GM21390 (cell line): ENCODE measurements around the gene SHTN1.

Experiments used
- ATAC-seq: cut with Tn5 transposase; IDR thresholded peaks from one replicate; pipeline ENCODE4 v1.9.1; 2021; ENCODE audit not compliant: unreplicated experiment

The SHTN1 gene

DNA sequence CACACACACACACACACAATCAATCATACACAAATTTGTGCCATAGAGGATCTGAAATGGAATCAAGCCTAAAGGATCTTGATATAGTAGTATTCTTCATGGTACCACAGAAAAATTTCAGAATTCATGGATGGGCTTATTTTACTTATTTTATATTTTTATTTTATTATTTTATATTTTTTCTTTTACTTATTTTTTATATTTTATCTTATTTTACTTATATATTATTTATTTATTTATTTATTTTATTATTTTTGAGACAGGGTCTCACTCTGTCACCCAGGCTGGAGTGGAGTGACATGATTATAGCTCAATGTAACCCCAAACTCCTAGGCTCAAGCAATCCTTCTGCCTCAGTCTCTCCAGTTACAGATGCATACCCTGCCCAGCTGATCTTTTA is 16.7 kb downstream of the SHTN1 start:
- no peak for ATAC-seq

DNA sequence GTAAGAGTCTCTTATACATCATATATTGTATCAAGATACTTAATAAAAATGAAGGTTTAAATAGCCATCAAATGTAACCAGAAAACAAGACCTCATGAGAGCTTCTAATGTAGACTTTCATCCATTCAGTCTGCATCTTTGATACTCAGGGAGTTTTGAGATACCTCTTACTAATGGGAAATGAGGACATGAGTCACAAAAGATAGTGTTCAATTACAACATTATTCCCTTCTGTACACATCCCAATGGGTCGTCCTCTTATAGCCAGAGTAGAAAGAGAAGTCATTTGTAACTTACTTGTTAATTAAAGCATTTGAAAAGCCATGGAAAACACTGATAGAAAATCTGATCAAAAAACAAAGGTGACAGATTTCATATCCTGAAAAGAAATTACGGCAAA is 19.4 kb downstream of the SHTN1 start:
- ATAC-seq, result no peak

DNA sequence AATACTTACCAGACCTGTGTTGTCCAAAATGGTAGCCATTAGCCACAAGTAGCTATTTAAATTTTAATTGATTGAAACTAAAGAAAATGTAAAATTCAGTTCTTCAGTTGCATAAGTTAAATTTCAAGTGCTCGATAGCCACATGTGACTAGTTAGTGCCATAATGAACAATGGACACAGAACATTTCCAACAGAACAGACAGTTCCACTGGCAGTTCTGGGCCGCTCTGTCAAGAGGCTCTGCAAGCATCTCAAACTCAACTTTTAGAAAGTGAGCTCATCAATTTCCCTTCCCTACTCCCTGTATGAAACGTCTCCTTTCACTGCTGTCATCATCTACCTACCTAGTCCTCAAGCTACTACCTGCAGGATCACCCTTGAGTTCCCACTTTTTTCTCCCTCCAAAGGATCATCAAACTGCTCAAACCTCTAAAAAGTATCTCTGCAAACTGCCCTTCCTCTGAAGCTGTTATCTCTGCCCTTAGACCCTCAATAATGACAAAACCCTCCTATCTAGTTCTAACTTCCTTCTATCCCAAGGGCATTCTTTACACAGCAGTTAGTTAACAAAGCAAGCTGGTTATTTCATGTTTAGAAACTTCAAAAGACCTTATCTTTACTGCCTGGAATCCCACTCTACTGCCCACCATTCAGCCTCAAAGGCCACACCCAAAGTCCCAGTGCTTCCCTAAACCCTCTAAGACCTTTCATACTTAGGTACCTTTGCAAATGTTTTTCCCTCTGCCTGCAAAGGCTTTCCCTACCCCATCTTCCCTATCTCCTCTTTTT is 20.6 kb downstream of the SHTN1 start:
- ATAC-seq, result no peak

DNA sequence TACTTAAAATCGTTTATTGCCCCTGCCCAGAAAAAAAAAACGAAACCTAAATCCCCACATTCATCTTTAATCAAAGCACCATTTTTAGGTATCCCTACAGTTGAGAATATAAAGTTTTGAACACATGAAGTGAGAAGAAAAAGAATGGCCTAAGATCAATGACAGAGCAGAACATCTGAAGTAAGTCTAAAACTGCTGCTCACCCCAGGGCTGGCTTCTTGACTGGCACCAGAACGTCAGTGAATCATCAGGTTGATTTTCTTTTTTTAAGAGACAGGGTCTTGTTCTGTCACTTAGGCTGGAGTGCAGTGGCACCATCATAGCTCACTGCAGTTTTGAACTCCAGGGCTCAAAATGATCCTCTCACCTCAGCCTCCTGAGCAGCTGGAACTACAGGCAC is 24.9 kb downstream of the SHTN1 start:
- no peak for ATAC-seq

DNA sequence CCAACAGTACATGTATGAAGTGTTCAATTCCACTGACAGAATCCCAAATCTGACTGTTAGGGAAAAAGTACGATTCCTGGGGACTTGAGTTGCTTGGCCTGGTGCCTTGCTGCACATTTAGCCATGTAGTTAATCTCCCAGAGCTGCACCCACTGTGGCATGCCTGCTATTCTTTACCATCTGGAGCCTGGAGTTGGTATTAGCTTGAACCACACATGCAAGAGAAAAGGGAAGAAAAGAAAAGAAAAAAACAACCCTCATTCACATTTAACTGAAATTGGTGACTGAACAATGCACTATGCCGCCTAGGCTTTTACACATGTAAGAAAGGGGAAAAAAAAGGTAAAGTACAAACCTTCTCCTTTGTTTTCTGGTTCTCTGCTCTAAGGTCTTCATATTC is 26.1 kb downstream of the SHTN1 start:
- no peak for ATAC-seq

DNA sequence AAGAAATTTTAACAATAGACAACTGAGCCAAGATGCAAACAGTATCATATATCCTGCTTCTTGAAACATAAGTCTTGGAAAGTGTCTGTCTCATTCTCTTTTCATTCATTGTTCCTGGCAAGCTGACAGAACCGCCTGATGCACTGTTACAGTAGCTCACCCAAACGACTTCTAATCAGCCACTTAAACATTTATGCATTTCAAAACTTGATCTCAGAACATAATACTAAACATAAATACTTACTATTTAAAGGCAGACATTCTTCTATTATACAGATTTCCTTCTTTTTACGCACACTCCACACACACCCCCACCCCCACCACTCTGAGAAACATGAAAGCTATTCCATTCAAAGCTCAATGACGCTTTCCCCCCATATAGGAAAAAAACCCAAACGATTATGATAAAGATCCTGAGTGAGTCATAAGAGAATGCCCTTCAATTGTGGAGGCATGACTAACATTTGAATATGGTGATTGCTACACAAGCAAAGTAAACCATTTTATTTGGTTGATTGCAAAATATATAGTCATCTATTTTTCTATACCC is 30.5 kb downstream of the SHTN1 start:
- no peak for ATAC-seq

DNA sequence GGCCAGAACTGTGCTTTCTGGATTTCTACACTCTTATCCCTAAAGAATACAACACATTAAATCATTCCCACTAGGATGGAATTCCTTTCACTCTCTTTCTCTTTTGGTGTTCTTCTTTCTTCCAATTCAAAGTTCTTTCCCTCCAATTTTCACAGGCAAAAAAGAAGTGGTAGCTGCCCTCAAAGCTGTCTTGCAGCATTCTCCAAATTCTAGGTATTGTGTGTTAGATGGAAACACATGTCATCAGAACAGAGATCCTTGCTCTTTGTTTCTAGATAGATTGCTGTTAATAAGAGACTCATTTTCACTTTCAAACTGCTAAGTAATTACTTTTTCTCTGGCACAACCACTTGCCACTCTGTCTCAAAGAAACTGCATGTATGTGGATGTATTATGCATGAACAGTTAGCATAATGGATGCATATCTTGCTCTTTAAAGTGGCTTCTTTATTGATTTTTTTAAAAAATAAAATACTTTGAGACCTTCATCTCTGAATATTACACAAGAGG is 31.0 kb downstream of the SHTN1 start:
- ATAC-seq, result no peak

DNA sequence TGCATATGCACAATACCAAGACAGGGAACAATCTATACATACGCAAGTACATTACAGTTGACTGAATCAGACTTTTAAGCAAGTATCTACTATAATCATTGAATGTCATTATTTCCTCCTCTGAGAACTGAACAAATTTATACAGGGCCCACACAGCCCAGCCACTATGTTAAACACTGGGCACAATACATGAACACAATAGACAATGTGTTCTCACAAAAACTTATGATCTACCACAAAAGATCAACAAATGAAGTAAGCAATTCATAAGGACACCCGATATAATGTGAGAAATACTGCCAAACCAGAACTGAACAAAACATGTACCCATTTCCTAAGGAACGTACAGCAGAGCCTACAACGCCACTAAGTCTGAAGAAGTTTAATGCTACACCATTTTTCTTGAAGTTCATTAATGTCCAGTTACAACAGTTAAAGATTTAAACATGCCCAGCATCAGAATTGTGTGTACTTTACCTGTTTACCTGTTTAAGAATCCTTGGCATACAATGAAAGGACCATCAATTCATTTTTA is 31.5 kb downstream of the SHTN1 start:
- ATAC-seq, result no peak

DNA sequence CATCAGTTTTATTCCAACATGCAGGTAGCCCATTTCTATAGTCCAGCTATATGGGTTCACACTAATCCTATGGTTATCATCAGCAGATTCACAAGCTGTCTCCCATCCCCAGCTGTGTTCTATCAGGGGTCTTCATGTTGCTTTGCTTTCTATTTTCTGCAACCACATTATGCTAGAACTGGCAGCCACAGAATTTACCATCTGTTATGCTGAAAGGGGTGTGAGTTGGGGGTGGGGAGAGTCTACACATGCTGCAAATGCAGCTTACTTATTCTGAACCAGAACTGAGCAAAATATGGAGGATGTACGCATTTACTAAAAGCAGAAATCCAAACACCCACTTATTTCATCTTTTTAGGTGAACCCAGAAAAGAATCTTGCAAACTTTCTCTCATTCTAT is 32.9 kb downstream of the SHTN1 start:
- ATAC-seq, result no peak

DNA sequence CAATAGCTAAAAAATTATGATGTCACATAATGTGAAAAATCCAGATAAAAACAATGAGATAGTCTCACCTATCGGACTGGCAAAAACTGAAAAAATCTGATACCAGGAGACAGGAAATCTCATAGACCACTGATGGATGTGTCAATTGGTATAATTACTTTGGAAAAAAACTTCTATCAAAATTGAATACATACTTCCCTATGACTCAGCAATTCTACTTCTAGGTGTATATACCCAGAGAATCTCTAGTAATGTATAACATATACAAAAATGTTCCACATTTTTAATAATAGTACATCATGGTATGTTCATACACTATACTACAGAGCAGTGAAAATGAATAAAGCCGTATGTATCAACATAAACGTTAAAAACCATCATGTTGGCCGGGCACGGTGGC is 34.9 kb downstream of the SHTN1 start:
- no peak for ATAC-seq

DNA sequence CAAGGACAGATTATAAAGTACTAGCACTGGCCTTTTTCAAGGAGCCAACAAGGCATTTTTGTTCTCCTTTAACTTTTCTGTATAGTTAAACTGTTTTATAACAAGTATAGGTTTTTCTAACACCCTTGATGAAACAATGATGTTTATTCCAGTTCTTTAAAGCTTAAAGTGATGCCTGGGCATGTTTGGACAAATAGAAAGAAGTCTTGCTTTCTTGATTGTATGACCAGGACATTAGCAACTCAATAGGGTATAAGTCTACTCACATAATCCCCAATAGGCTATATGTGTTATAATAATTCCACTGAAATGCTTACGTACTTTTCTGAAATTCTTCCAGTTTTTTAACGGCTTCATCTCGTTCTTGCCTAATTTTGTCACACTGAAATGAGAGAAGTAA is 36.7 kb downstream of the SHTN1 start:
- no peak for ATAC-seq

DNA sequence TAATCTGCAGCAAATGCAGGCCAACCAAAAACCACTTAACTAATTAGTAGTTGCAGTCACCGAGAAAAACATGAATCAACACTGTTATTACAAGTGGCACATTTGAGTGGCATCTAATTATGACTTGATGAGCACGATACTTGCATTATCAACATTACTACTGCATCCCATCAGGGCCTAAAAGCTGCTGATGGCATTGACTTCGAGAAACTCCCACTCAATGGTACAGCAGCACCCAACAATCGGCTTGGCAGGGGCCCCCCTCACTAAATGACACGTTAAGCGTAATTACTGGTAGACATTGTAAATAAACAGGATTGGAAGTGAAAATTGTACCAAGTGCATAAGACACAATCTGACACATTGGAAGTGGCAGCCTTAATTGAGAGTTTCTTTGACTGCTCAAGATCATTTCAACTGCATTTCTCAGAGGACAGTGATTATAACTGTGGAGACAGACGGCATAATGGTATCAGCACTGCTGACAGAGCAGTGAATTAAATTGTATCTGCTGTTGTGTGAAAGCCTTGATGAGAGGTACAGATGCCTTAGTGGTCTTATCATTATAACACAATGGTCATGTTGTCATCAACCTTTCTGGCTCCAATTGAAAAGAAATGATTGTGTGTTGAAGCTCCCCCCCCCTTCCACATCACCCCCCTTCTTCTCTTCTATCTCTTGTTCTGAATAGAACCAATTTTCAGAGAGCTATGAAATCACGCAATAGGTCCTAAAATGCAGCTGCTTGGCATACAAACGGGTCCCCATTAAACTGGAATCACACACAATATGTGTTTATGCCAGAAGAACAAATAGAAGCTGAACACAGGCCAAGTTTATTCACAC is 43.4 kb downstream of the SHTN1 start:
- ATAC-seq, result no peak

DNA sequence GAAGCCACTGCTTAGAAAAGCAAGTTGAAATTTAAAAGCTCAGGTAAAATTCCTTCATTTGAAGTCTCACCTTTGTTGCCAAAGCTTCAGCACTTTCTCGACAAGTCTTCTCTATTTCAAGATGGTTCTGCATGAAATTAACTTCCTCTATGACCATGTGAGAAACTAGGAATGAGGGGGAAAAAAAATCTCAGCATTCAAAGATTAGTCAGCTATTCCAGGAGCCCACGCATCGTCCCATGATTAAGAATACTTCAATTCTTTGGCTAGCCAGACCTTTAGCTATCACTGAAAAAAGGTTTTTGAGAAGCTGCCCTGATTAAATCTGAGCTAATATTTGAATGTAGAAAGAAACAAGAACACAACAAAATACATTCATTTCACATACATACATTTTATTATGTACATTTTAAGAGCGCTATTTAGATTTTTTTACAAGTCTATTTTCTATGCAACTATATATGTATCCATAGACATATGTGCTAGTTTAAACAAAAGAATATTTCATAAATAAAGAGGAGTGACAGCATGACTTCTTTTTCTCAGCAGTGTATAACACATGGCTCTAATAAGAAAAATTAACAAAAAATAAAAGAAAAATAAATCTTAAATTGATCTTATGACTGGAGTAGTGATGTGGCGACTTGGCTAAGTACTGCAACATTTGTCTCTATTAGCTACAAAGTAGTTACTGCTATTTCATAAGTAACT is 44.8 kb downstream of the SHTN1 start:
- ATAC-seq, result no peak

DNA sequence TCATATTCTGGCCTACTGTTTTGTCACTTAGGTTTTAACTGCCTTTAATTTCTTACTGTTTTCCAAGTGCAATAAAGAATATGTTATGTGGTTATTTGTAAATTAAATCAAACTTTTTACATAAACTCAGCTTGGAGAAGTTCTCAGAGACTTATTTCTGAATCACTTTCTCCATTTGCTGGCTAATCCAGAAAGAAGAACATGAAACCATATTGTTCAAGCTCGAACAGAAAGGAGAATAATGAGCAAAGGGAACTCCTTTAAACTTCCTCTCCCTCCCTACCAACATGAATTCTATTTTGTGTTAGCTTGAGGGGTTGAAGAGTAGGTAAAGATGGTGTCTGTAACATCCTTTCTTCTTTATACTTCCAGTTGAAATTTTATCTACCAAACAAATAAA is 52.3 kb downstream of the SHTN1 start:
- ATAC-seq, result no peak

DNA sequence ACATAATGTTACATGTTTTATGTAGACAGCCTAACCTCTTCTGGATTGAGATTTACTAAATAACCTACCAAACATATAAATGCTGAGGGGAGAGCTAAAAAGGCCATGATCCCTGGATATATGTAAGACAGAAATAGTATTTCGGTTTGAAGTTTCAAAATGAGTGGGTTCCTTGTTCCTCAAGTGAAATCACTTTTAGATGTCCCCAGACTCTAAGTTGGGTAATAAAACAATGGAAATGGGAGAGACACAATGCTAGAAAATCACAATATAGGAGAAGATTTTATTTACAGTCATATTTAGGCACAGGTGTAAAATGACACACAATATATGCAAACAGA is 56.5 kb downstream of the SHTN1 start:
- no peak for ATAC-seq

DNA sequence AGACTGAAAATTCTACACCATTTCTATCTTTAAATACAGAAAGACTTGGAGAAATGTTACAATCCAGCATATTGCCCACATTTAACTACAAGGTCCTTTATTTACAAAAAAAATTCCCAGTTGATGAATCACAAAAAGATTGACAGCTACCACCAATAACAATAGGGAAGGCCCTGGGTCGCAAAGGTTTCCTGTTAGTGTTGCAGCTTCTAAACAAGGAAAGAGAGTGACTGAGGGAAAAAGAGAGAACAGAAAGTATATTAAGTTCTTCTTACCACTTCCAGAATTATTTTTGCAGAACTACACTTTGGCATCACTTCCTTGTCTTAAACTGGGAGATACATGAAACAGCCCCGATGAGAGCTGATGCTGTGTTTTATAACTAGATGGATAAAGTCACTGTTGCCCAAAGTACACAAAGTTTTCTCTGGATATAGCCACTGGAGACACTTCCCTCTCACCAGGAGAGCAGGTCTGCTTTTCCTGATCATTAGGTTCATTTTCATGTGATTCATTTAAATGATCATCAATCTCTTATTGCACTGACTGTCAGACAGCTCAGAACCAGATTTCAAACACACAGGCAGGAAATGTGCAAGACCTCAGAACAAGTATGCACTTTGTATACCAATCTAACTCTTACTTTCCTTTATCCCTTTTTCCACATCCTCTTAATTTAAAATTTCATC is 57.0 kb downstream of the SHTN1 start:
- ATAC-seq, result no peak

DNA sequence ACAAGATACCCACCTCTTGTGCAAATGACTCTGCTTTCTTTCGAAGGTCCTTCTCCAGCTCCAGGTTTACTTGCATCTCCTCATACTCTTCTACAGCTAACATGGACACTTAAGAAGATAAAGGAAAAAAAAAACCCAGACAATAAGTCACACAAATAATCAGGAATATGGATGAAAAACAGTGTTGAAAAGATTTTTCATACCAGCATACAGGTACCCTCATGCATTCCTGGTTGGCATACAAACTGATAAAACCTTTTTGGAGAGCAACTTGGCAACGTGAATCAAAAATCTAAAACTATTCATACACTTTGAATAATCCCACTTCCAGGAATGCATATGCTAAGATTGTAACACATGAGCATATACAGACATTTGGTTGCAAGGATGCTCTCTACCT is 60.1 kb downstream of the SHTN1 start:
- ATAC-seq, result no peak

DNA sequence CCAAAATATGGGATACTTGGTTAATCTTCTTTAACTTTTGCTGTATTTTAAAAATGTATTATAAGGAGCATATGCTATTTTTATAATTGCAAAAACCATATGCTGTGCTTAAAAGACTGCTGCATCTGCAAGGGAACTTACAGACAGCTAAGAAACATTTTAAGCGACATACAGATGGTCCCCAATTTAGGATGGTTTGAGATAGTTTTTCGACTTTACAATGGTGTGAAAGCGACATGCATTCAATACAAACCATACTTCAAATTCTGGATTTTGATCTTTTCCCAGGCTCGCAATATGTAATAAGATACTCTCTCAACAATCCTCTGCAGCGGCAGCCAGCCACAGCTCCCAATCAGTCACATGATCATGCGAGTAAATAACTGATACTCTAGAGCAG is 73.2 kb downstream of the SHTN1 start:
- no peak for ATAC-seq

DNA sequence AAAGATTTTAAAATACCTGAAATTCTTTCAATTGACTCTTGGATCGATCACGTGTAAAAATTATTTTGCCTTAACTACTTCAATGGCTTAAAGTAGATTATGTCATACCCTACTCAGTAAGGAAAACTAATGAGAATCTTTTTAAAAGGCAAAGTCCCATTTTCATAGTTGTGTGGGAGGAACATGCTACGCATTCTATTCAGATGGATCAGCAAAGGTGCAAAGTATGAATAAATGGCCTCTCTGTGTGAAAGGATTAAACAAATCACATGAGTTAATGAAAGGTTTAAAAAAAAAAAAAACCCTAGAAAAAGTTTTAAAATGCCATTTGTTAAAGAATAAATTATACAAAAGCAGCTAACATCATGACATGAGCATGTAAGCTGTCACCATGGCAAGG is 78.6 kb downstream of the SHTN1 start:
- no peak for ATAC-seq

DNA sequence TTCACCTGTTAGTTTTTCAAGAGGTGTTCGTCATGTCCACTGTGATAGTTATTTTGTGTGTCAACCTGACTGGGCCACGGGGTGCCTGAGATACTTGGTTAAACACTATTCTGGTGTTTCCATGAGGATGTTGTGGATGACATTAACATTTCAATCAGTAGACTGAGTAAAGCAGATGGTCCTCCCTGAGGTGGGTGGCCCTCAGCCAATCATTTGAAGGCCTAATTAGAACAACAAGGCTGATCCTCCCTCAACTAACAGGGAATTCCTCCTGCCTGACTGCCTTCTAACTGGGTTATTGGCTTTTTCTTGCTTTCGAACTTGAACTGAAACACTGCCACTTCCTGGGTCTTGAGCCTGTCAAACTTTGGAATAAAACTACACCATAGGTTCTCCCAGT is 79.9 kb downstream of the SHTN1 start:
- ATAC-seq, result no peak

DNA sequence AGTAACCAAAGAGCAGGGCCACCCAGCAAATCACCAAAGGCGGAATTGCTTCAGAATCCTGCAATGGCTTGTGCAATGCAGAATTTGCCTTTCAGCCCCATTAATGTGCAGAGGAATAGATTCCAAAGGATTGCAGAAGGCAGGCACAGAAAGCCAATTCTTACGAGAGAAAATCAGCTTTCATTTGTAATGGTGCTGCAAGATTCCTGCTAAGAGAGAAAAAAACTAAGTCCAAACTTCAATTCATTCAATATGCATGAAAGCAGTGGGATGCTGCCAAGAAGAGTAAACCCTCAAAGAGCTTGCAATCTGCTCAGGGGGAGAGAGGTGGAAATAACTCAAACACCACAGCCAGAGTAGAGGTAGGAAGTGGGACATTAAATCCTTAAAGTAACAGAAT is 85.3 kb downstream of the SHTN1 start:
- ATAC-seq, result no peak
